ENCODE measurements around the gene CAMTA1. TPM values are rescaled to one million over a fixed set of nuclear protein-coding genes. Genes with fewer than 3 reads are reported as not detected.
A peak's percentile ranks its signal among the peaks of the same experiment; 100 is the strongest.

The CAMTA1 gene
- total RNA-seq, 3 donors from 2014 or later, result 73.4 to 114 (median 82.6) TPM

DNA sequence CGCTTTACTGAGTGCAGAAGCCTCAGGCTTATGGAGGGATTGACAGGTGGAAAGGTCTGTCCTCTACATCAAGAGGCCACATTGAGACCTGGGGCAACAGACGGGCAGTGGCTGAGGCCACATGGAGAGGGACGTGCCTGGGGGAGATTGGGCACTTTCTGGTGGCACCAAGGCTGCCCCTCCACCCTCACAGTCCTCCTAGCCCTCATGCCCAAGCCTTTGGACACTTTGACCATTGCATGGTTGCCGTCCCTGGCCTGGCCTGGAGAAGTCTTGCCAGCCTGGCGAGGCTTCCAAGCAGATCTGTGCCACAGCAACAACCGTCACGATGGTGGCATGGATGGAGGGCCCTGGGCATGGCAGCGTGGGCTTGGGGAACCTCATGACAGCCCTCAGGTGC lies 793.8 kb downstream of the CAMTA1 start:
- intact Hi-C loops (cut with DNase I, micrococcal nuclease), result no loop called here
- no peak for ATAC-seq
- no peaks in the 10 kb centered on the region for H3K9me3 ChIP-seq
- no peaks in the 10 kb centered on the region for H3K36me3 ChIP-seq (ENCODE audit: low read depth)
- TF ChIP-seq CTCF (IDR thresholded peaks at IDR 0.05), result no peak
- H3K4me1 ChIP-seq (ENCODE audit: low read depth), result no peaks in the 10 kb centered on the region
- no peak overlapping the region for H3K4me3 ChIP-seq
- DNase-seq, result peak in 2 of 3 donors; percentile 6 to 26

DNA sequence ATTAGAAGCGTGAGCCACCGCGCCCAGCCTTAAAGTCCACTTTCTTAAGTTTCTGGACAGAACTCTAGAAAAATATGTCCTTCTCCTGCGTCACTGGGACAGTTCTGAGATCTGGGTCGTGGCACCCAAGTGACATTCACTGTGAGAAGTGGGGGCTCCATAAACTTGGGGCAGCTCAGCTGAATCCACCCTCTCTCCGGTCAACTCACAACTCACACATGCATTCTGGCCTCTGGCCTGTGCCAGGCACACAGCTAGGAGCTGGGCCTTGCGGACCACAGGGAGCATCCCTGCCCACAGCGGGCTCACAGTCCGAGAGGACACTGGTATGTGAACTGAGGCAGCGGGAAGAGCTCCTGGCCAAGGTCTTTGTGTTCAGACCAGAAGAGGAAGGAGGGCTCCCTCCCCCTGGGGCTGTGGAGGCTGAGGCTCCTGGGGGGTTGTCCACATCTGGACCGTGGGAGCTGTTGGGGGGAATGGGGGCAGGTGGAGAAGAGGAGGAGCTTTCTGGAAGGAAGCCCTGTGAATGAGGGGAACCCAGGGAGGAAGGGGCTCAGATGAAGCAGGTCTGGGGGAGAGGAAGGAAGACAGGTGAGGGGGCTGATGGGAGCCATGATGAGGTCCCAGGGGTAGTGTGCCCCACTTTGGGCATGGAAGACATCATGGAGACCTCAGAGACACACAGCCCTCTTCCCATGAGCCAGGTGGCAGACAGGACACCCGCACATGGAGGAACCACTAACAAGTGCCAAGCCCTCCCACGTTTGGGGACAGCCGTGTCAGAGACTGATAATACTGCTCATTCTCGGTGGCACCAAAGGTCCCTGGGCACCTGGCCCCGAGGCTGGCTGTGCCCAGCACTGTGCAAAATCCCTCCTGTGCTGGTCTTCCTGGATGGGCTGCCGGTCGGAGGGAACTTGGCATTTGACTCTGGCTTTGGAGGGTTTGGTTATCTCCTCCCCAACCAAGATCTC lies 794.9 kb downstream of the CAMTA1 start:
- intact Hi-C loops (cut with DNase I, micrococcal nuclease), result no loop called here
- ATAC-seq, result no peak
- H3K4me1 ChIP-seq (ENCODE audit: low read depth), result no peaks in the 10 kb centered on the region
- no peaks in the 10 kb centered on the region for H3K36me3 ChIP-seq (ENCODE audit: low read depth)
- no peaks in the 10 kb centered on the region for H3K9me3 ChIP-seq
- no peak for TF ChIP-seq CTCF (IDR thresholded peaks at IDR 0.05)
- peak in 2 of 3 donors; percentile 4 to 28 for DNase-seq
- H3K4me3 ChIP-seq, result no peak overlapping the region

DNA sequence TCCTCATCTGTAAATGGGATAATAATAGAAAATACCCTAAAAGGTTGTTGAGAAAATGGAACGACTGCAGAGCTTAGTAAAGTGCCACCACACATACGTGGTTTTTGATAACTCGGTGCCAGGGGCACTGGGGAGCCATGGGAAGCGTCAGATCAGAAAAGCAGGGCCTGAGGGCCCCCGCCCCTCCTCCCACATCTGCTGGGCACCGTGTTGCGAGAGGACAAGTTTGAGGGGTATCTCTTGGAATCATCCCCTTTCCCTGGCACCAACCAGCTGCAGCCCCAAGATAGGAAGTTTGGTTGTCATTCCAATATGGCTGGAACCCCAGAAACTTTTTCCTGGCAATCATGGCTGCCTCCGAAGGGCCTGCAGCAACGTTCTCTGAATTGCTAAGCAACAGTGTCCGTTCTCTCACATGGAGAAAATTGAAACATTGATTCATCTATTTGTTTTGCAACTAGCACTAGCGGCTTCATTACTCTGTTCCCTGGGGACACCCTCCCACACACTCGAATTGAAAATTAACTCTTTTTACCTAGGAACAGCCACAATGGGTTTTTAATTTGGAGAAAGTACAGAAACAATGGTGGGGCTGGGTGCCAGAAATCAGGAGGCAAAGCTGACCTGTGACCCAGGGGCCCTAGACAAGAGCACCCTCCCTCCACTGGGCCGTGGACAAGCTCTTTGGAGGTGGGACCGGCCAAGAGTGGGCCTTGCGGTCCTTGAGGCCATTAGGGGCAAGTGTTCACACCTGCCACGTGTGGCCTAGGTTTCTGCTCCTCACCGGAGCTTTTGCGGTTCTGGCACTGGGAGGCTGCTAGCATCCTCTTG lies 795.9 kb downstream of the CAMTA1 start:
- Histone ChIP-seq H3K4me3 (no peak overlapping the region), H3K4me1 (ENCODE audit: low read depth) (no peaks in the 10 kb centered on the region), H3K36me3 (ENCODE audit: low read depth) (no peaks in the 10 kb centered on the region), H3K9me3 (no peaks in the 10 kb centered on the region)
- DNase-seq, result peak in 2 of 3 donors; percentile 4 to 24
- intact Hi-C loops (cut with DNase I, micrococcal nuclease), result no loop called here
- no peak for ATAC-seq
- TF ChIP-seq CTCF (IDR thresholded peaks at IDR 0.05), result no peak

GRCh38 chr1:7581754-7582459 lies 796.7 kb downstream of the CAMTA1 start:
- Histone ChIP-seq H3K4me1 (ENCODE audit: low read depth) (no peaks in the 10 kb centered on the region), H3K9me3 (no peaks in the 10 kb centered on the region), H3K36me3 (ENCODE audit: low read depth) (no peaks in the 10 kb centered on the region), H3K4me3 (no peak overlapping the region)
- intact Hi-C loops (cut with DNase I, micrococcal nuclease), result no loop called here
- ATAC-seq, result no peak
- DNase-seq, result peak in 1 of 3 donors; percentile 20
- no peak for TF ChIP-seq CTCF (IDR thresholded peaks at IDR 0.05)

- ATAC-seq, result no peak
- TF ChIP-seq CTCF (IDR thresholded peaks at IDR 0.05), result no peak
- H3K9me3 ChIP-seq, result no peaks in the 10 kb centered on the region
- intact Hi-C loops (cut with DNase I, micrococcal nuclease), result no loop called here
- no peaks in the 10 kb centered on the region for H3K36me3 ChIP-seq (ENCODE audit: low read depth)
- H3K4me3 ChIP-seq, result no peak overlapping the region
- peak in 1 of 3 donors; percentile 5 for DNase-seq
- H3K4me1 ChIP-seq (ENCODE audit: low read depth), result no peaks in the 10 kb centered on the region
These were observed 797.3 kb downstream of the CAMTA1 start for GRCh38 chr1:7582460-7582972.

Data from mucosa of descending colon (tissue), 3 donors.